ENCODE data around the gene MRPL28. TPM values are rescaled to one million over a fixed set of nuclear protein-coding genes. Genes with fewer than 3 reads are reported as not detected.

MRPL28 gene
- total RNA-seq, 4 donors from 2014 or later, result 37.3 to 59.9 (median 47.5) TPM

DNA sequence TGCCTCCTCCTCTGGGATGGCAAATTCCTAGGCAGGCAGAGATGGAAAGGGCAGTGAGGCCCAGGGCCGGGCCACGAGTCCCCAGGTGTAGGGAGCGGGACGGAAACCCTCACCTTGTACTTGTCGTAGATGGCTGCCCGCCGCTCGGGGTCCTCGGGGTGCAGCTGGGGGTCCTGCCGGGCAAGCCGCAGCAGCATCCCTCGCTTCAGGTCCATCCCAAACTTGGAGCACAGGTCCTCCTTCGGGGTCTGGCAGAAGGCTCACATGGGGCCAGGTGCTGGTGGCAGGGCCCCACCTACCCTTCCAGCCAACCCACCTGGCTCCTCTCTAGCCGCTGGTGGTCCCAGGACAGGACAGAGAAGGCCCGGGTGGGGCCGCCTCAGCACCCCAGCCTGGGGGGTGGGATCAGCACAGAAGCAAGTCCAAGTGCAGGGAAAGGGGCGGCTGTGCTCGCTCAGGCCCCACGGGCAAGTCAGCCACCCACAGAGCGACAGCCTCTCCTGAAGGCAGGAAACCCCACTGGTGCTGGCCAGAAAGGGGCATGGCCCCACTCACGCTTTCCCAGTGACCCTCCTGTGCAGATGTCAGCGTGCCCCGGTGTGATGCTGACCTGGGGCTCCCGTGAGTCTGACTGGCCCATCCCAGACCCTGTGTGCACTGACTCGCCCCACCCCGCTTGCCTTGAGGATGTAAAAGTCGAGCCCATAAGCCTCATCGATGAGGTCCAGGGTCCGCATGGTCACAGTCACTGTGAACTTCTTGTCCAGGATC is 1.8 kb downstream of the MRPL28 start:
- TF ChIP-seq, protein P1, sequence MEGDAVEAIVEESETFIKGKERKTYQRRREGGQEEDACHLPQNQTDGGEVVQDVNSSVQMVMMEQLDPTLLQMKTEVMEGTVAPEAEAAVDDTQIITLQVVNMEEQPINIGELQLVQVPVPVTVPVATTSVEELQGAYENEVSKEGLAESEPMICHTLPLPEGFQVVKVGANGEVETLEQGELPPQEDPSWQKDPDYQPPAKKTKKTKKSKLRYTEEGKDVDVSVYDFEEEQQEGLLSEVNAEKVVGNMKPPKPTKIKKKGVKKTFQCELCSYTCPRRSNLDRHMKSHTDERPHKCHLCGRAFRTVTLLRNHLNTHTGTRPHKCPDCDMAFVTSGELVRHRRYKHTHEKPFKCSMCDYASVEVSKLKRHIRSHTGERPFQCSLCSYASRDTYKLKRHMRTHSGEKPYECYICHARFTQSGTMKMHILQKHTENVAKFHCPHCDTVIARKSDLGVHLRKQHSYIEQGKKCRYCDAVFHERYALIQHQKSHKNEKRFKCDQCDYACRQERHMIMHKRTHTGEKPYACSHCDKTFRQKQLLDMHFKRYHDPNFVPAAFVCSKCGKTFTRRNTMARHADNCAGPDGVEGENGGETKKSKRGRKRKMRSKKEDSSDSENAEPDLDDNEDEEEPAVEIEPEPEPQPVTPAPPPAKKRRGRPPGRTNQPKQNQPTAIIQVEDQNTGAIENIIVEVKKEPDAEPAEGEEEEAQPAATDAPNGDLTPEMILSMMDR (IDR thresholded peaks at IDR 0.05; ENCODE audit: low read depth), result no peak

DNA sequence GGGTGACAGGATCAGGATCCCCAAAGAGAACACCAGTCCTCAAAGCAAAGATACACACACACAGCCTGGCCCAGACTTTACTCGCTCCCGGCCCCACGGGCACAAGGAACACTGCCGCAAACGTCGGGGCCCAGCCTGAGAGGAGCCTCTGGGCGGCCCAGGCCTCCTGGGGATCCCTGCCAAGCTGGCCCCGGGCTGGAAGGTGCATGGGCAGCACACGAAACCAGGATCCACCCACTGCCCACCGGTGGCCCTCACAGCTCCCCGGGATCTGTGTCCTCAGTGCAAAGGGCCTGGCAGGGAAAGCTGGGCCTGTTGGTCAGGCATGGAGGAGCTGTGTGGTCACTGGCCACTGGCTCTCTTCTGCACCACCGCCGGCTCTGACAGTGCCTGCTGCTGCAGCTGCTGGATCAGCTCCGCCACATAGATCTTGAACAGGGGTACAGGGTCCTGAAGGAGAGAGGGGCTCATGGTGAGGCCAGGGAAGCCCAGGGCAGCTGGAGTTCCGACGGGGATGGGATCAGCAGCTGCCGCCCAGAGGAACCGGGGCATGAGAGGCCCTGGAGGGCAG is 2.9 kb downstream of the MRPL28 start:
- TF ChIP-seq, protein P1 (IDR thresholded peaks at IDR 0.05; ENCODE audit: low read depth), result no peak

DNA sequence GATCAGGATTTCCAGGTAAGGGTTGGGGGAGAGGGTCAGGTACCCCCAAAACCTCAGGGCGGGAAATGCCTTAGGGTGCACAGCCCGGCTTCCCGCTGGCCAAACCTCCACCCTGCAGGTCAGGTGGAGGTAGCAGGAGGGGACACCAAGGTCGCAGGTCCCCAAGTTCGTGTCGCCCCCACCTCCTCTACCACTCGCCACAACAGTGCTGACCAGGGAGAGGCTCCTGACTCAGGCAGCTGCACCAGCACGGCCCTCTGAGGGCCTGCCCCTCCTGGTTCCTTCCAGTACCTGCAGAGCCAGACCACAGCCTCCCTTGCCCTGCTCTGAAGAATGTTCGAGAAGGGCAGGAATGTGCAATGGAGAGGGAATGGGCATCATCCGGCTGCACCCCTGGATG is 3.9 kb downstream of the MRPL28 start:
- TF ChIP-seq, protein P1 (IDR thresholded peaks at IDR 0.05; ENCODE audit: low read depth), result no peak

DNA sequence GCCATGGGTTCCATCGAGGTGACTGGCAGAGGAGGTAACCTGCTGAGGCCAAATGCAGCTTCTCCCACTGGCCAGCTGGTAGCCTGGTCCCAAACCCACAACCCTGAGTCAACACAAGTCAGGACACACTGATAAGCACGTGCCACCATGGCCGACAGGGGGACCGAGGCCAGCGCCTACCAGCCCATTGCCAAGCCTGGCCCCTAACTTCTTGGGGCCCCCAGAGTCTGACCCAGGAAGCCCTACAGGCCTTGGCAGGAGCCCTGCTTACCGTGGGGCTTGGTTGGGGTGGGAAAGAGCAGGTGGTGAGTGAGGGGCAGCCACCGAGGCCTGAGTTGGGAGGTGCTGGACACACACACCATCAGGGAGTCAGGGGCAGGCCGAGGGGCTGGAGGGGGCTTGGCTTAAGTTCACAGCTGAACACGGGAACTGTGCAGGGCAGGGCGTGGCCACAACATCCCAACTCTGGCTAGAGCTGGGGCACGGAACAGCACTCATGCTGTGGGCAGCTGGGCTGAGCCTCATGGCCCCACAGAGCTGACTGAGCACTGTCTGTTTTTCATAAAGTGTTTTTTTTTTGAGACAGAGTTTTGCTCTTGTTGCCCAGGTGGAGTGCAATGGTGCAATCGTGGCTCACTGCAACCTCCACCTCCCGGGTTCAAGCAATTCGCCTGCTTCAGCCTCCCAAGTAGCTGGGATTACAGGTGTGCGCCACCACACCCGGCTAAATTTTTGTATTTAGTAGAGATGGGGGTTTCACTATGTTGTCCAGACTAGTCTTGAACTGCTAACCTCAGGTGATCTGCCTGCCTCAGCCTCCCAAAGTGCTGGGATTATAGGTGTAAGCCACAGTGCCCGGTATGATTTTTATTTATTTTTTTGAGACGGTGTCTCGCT is 5.5 kb downstream of the MRPL28 start:
- TF ChIP-seq, protein P1 (IDR thresholded peaks at IDR 0.05; ENCODE audit: low read depth), result no peak

DNA sequence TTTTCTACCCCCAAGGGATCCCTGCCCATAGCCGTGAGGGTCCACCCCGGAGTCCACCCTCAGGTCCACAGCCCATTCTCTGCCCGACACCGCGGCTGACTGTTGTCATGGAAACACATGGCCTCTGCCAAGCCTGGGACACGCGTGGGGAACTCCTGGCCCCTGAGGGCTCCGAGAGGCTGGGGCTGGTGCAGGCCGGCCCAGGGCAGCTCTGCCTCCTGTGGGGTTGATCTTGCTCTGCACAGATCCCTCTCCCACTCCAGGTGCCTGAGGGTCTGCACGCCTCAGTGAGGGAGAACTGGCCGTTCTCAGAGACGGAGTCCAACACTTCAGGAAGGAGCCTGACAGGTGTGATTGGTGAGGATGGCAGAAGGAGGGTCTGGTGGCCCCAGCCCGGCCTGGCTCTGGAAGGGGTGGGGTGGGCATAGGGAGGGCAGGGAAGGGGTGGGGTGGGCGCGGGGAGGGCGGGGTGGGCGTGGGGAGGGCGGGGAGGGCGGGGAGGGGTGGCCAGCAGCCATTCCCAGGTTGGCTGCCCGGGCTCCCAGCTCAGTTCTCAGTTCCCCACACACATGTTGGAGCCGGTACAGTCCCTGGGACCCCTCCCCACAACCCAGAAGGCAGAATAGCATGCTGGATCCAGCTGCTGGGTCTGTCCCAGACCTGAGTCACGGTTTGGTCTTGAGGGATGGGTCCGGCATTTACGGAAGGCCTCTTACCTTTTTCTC is 6.4 kb downstream of the MRPL28 start:
- TF ChIP-seq, protein P1 (IDR thresholded peaks at IDR 0.05; ENCODE audit: low read depth), result no peak

DNA sequence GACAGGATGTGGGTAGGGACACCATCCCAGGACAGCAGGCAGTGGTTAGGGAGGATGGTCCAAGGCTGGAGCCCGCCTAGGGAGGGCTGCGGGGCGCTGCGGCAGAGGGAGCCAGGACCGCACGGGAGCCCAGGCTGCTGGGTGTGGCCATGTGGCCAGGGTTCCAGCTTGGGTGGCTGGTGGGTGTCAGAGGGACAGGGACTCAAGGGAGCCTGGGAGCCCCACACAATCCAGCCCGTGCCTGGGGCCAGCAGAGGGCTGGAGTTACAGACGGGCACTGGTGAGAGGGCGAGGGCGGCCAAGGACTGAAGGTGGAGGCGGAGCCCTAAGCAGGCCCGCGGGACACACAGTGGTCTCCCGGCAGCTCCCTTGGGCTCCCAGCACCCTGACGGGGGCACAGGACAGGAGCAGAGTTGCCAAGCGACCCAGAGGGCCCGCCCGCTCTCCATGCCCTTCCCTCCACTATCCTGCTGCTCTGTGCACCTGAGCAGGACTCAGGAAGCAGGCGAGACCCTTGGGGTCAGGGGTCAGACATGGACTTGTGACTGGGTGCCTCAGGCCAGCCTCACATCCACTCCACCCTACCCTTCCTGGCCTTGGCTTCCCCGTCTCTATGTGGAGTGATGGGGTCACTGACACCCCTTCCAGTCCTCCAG is 7.1 kb downstream of the MRPL28 start:
- TF ChIP-seq, protein P1 (IDR thresholded peaks at IDR 0.05; ENCODE audit: low read depth), result no peak

Data from subcutaneous adipose tissue (tissue), 4 donors.